Activated CD8-positive, alpha-beta memory T cell treated with anti-CD3 and anti-CD28 coated beads, Interleukin-2, amount 10 ng/mL, durations not matched to agents 7 days and 5 days (primary cell): ENCODE measurements around the gene IRF2. TPM values are rescaled to one million over a fixed set of nuclear protein-coding genes. Genes with fewer than 3 reads are reported as not detected.
A peak's percentile ranks its signal among the peaks of the same experiment; 100 is the strongest.

Experiments used
- ATAC-seq: fragments of 150-1000 bp; cut with Tn5 transposase; one replicate; pipeline ENCODE4 v1.10.0; 2021; ENCODE audit warnings: moderate library complexity
- CTCF ChIA-PET: fragments of 350-600 bp; sonication (Branson Sonifier 250); formaldehyde crosslinking; loops from one replicate; lab custom pipeline; 2021; ENCODE audit warnings: antibody characterized with exemption; lab: Charles Lee
- DNase-seq: peaks from one replicate; pipeline ENCODE4 v3.0.0-alpha.2; 2020
- H3K27ac Mint-ChIP-seq: one replicate; pipeline ENCODE4 v1.8.0; 2021; ENCODE audit warnings: mild to moderate bottlenecking, mixed read lengths
- H3K27me3 Mint-ChIP-seq: one replicate; pipeline ENCODE4 v1.8.0; 2021; ENCODE audit warnings: mixed read lengths
- H3K36me3 Mint-ChIP-seq: one replicate; pipeline ENCODE4 v1.8.0; 2021; ENCODE audit warnings: mild to moderate bottlenecking, mixed read lengths
- H3K4me1 Mint-ChIP-seq: one replicate; pipeline ENCODE4 v1.8.0; 2021; ENCODE audit warnings: mixed read lengths
- H3K4me3 Mint-ChIP-seq: one replicate; pipeline ENCODE4 v1.8.0; 2021; ENCODE audit warnings: mild to moderate bottlenecking, moderate library complexity, mixed read lengths
- H3K9me3 Mint-ChIP-seq: one replicate; pipeline ENCODE4 v1.8.0; 2022; ENCODE audit warnings: low read depth, mixed read lengths
- total RNA-seq, 2 experiments: library from RNA; stranded (reverse); gene quantifications; one replicate each; pipeline ENCODE4 v1.2.3, GENCODE V29; 2021

Gene IRF2
- total RNA-seq, 2 experiments from 2014 or later = 81.6 to 112 TPM

DNA sequence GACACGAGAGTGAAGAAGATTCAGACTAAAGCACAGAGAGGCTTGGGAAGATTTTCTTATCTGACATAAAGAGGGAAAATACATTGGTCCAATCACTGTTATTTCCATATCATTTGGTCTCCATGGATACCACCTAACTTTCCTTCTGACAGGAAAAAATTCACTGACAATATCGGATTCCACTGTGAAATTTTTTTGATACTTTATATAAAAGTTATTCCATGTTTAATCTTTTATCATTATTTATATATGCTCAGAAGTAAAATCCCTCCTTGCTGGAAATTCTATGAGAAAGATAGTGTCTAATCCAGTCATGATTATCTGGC, 3.6 kb downstream of the IRF2 start:
- no peak overlapping the region for H3K27ac Mint-ChIP-seq
- H3K4me3 Mint-ChIP-seq = no peak overlapping the region
- peaks cover 48% of the 10 kb centered on the region for H3K4me1 Mint-ChIP-seq
- CTCF ChIA-PET = no interaction called here
- peaks cover 46% of the 10 kb centered on the region for H3K36me3 Mint-ChIP-seq
- H3K27me3 Mint-ChIP-seq = no peaks in the 10 kb centered on the region
- ATAC-seq (no peak), DNase-seq (no peak)
- no peaks in the 10 kb centered on the region for H3K9me3 Mint-ChIP-seq

DNA sequence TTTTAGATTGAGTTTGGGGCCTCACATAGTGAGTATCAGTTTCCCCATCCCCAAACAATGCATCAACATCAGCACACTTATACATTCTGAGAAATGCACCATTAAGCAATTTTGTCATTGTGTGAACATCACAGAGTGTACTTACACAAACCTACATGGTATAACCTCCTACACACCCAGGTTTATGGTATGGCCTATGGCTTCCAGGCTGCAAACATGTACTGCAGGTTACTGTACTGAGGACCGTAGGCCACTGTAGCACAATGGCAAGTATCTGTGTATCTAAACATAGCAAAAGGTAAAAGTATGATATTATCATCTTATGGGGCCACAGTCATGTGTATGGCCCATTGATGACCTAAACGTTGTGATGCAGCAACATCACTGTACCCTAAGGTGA, 7.7 kb downstream of the IRF2 start:
- H3K36me3 Mint-ChIP-seq = peaks cover 44% of the 10 kb centered on the region
- no peak overlapping the region for H3K27ac Mint-ChIP-seq
- H3K4me3 Mint-ChIP-seq = no peak overlapping the region
- no peak for ATAC-seq
- H3K4me1 Mint-ChIP-seq = peaks cover 51% of the 10 kb centered on the region
- no peaks in the 10 kb centered on the region for H3K27me3 Mint-ChIP-seq
- CTCF ChIA-PET = no interaction called here
- no peaks in the 10 kb centered on the region for H3K9me3 Mint-ChIP-seq
- DNase-seq = no peak

DNA sequence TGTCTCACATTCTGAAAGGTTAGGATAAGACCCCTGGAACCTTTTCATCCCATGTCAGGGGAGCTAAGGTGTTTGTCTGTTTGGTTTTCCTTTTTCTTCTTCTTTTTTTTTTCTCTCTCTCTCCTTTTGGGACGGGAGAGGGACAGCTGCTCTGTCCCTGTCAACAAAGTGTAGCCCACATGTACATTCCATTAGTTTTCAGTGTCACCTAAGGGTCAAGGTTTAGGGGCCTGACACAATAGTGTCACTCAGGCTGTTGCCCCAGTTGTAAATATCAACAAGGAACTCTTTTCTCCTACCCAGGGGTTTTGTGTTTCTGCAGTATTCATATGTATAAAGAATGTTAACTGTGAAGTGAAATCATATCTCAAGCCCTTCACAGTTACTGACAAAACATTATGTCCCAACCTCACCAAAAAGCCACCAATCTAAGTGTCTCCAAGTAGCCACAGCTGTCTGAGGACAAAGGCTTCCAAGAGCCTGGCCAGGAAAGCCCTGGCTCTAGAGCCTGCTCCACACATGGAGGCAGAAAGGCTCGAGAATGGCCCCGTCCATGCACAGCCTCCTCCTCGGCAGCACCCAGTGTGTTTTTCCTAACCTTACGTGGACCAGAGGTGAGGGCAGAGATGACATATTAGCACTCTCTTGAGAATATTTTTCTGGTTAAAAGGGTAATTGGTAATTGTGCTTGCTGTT, 9.4 kb downstream of the IRF2 start:
- Mint-ChIP-seq H3K27me3 (no peaks in the 10 kb centered on the region), H3K4me1 (peaks cover 56% of the 10 kb centered on the region), H3K4me3 (no peak overlapping the region), H3K9me3 (no peaks in the 10 kb centered on the region), H3K27ac (no peak overlapping the region), H3K36me3 (peaks cover 45% of the 10 kb centered on the region)
- DNase-seq (no peak), ATAC-seq (no peak)
- CTCF ChIA-PET = no interaction called here

DNA sequence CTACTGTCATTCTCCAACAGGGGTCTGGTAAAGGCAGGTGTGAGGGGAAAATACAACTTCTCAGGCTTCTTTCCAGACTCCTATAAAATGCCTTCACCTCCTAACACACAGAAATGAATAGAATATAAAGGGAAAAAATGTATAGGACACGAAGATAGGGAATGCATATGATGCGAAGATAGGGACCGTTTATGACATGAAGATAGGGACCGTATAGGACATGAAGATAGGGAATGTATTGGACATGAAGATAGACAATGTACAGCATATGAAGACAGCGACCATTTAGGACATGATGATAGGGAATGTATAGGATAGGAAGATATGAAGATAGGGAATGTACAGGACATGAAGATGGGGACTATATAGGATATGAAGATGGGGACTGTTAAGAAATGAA, 10.5 kb downstream of the IRF2 start:
- CTCF ChIA-PET = no interaction called here
- no peak for ATAC-seq
- no peak overlapping the region for H3K27ac Mint-ChIP-seq
- H3K4me1 Mint-ChIP-seq = peaks cover 60% of the 10 kb centered on the region
- no peaks in the 10 kb centered on the region for H3K9me3 Mint-ChIP-seq
- H3K4me3 Mint-ChIP-seq = no peak overlapping the region
- no peaks in the 10 kb centered on the region for H3K27me3 Mint-ChIP-seq
- H3K36me3 Mint-ChIP-seq = peaks cover 46% of the 10 kb centered on the region
- no peak for DNase-seq

DNA sequence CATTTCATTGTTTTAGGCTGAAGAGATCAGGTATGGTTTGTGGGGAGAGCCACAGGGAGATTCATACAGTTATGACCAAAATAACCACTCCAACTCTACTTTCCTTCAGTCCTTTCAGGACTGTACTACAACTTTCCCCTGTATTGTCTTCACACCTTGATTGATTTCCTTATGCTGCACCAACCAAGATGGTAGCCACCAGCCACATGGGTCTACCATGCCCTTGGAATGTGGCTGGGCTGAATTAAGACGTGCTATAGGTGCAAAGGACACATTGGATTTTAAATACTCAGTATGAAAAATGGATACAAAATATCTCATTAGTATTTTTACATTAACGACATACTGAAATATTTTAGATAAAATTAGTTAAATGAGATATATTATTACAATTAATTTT, 11.2 kb downstream of the IRF2 start:
- H3K27ac Mint-ChIP-seq = no peak overlapping the region
- no peaks in the 10 kb centered on the region for H3K9me3 Mint-ChIP-seq
- CTCF ChIA-PET = interaction anchor here (1.2 kb wide), 1 partner anchor 184 kb away, joined by 3 read pairs; no protein-coding TSS in a partner anchor
- DNase-seq = no peak
- peaks cover 49% of the 10 kb centered on the region for H3K36me3 Mint-ChIP-seq
- ATAC-seq = no peak
- no peaks in the 10 kb centered on the region for H3K27me3 Mint-ChIP-seq
- no peak overlapping the region for H3K4me3 Mint-ChIP-seq
- H3K4me1 Mint-ChIP-seq = peaks cover 62% of the 10 kb centered on the region

DNA sequence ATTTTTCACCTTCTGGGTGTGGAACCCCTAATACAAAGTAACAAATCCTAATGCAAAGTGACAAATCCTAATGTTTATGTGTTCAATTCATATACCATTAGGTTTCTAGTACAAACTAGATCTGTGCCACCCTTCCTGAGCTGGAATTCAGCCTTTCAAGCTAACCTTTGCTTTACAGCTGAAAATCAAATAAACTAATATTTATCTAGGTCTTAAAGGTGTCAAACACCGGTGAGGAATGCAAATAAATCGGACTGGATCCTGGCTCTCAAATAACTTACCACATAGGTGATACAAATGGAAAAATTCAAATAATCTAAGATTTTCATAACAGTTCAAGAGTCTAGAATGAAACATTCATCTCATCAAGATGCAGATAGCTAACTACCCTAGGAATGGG, 11.6 kb downstream of the IRF2 start:
- no peak for DNase-seq
- ATAC-seq = no peak
- Mint-ChIP-seq H3K4me3 (no peak overlapping the region), H3K9me3 (no peaks in the 10 kb centered on the region), H3K27me3 (no peaks in the 10 kb centered on the region), H3K4me1 (peaks cover 63% of the 10 kb centered on the region), H3K27ac (no peak overlapping the region), H3K36me3 (peaks cover 50% of the 10 kb centered on the region)
- CTCF ChIA-PET = interaction anchor here (1.1 to 1.2 kb wide), 4 partner anchors 9 to 194 kb away, joined by 3 to 4 read pairs (median 4); no protein-coding TSS in a partner anchor

DNA sequence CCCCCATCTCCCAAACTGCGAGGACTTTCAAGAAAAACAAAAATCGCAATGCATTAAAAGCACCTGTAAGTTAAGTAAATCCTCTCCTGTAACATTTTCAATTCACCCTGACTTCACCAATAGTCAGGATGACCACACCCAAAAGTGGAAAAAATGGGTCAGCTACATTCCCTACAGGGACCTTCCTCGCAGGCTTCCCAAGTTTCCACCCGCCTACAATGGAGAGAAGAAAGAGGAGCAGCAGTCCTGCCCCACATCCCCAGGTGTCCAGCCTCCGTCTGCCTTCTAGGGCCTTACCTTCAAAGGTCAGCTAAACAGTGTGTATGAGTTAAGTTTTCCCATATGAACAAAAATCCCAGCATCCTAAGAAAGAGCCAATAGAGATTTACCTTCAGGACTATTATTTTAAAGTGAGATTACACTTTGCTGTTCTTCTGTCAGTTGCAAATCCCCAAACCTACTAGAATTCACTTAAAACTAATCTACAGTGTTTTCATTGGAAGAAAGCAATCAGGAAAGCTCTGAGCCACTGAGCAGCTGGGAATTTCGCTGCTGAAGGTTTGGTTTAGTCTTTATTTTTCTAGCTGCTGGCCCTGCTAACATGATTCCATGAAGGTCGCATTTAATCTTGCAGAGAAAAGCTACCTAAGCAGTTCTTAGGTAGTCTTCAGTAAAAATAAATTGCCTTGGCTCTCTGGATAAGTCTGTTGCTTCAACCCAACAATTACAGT, 12.5 kb downstream of the IRF2 start:
- DNase-seq (no peak), ATAC-seq (no peak)
- Mint-ChIP-seq H3K4me3 (no peak overlapping the region), H3K36me3 (peaks cover 45% of the 10 kb centered on the region), H3K4me1 (peaks cover 60% of the 10 kb centered on the region), H3K27ac (peak overlapping the region; percentile 38), H3K27me3 (no peaks in the 10 kb centered on the region), H3K9me3 (no peaks in the 10 kb centered on the region)
- CTCF ChIA-PET = interaction anchor here (1.1 to 1.2 kb wide), 4 partner anchors 8 to 193 kb away, joined by 3 to 4 read pairs (median 4); no protein-coding TSS in a partner anchor

DNA sequence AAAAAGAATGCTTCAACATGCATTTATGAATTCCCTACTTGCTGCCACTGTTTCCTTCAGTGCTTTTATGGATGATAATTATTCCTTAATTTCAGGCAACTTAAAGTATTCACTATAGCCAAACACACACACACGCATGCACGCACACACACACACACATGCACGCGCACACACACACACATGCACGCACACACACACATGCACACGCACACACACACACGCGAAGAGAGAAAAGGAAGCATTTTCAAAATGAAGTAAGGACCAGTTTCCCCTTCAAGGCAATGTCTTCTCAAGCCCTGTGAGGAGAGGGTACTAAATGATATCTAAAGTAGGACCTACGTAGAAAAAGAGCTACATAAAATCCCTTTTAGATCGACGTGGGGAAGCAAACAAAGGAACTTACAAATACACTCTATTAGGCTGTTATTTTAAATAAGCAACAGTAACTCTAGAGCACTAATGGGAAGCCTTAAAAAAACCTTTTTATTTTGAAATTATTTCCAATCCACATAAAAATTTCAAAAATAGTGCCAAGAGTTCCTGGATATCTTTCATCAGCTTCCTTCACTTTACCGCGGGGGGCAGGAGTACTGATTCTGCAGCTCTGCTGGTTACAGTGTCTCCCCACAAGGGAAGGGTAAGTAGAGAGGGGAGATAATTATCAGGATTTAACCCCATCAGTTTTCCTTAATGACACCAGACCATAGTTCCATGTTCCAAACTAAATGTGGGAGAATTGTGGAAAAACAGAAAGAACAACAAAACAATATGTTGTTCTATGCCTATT, 13.7 kb downstream of the IRF2 start:
- ATAC-seq (no peak), DNase-seq (no peak)
- no peak overlapping the region for H3K27ac Mint-ChIP-seq
- peaks cover 43% of the 10 kb centered on the region for H3K36me3 Mint-ChIP-seq
- CTCF ChIA-PET = no interaction called here
- peaks cover 60% of the 10 kb centered on the region for H3K4me1 Mint-ChIP-seq
- no peaks in the 10 kb centered on the region for H3K27me3 Mint-ChIP-seq
- no peak overlapping the region for H3K4me3 Mint-ChIP-seq
- H3K9me3 Mint-ChIP-seq = no peaks in the 10 kb centered on the region

DNA sequence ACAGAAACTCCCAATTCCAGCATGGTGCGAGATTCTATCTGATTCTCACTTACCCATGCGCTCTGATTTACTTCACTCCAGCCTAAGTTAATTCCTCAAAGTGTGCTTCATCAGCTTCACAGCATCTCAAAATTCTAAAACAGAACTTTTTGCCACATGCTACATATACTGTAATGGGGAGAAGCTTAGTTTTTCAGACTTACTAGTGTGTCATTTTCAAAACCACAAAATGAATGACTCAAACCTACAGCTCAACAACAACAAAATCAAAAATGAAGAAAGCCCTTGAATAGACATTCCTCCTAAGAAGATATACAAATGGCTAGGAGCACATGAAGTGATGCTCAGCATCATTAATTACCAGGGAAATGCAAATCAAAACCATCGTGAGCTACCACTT, 14.9 kb downstream of the IRF2 start:
- Mint-ChIP-seq H3K27ac (peak overlapping the region; percentile 74), H3K36me3 (peaks cover 38% of the 10 kb centered on the region), H3K4me3 (no peak overlapping the region), H3K4me1 (peaks cover 70% of the 10 kb centered on the region), H3K27me3 (no peaks in the 10 kb centered on the region), H3K9me3 (no peaks in the 10 kb centered on the region)
- CTCF ChIA-PET = interaction anchor here (0.9 to 1.4 kb wide), 7 partner anchors 11 to 195 kb away, joined by 3 to 6 read pairs (median 4); partner anchors contain the start of gene IRF2
- DNase-seq (no peak), ATAC-seq (peak; percentile 86)

DNA sequence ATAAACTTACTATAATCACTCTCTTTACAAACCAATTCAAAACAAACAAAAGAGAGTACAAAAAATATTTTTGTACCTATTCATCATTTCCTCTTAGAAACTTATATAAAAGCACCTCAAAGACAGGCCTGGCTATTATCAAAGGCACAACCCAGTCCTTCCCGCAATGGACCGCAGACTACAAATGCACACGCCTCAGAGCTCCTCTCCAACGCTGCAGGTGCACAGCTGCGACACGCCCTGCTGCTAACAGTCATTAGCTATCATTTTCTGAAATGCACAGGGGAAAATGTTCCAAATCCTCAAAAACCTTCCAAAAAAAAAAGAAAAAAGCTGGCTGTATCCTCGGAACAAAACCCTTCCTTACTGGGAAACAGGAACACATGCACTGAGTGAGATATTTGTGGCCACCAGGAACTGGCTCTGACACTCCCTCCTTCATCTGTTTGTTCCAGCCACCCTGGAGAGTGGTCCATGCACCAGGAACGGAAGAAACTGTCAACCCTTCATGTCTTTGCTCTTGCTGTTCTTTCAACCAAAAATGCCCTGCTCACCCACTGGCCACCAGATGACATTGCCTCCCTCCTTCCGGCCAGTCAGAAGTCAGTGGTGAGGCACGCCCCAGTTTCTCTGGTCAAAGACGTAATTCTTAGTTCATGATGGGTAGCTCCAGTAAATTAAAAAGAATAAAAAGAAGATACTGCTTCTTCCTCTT, 16.7 kb downstream of the IRF2 start:
- ATAC-seq (no peak), DNase-seq (no peak)
- Mint-ChIP-seq H3K27me3 (no peaks in the 10 kb centered on the region), H3K9me3 (no peaks in the 10 kb centered on the region), H3K36me3 (peaks cover 36% of the 10 kb centered on the region), H3K27ac (no peak overlapping the region), H3K4me1 (peaks cover 76% of the 10 kb centered on the region), H3K4me3 (no peak overlapping the region)
- CTCF ChIA-PET = interaction anchor here (0.7 kb wide), 1 partner anchor 37 kb away, joined by 3 read pairs; no protein-coding TSS in a partner anchor

DNA sequence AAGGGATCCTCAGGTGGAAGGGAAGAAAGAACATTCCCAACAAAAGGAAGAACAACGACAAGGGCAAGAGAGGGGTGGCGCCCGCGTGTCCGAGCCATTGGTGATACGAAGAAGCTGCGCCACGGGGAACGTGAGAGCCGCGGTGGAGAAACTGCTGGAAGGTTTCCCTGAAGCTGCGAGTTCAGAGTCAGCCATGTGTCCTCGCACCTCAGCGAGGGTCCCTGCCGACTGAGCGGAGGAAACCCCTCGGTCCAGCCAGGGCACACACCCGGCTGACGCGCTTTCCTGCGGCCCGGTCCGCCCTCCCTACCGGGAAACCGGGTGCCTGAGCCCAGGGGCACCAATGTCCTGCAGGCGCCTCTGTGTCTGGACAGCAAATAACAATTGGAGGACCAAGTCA, 18.0 kb downstream of the IRF2 start:
- DNase-seq (no peak), ATAC-seq (no peak)
- H3K36me3 Mint-ChIP-seq = peaks cover 36% of the 10 kb centered on the region
- peaks cover 73% of the 10 kb centered on the region for H3K4me1 Mint-ChIP-seq
- H3K27me3 Mint-ChIP-seq = no peaks in the 10 kb centered on the region
- no peak overlapping the region for H3K27ac Mint-ChIP-seq
- no peaks in the 10 kb centered on the region for H3K9me3 Mint-ChIP-seq
- CTCF ChIA-PET = no interaction called here
- H3K4me3 Mint-ChIP-seq = no peak overlapping the region

DNA sequence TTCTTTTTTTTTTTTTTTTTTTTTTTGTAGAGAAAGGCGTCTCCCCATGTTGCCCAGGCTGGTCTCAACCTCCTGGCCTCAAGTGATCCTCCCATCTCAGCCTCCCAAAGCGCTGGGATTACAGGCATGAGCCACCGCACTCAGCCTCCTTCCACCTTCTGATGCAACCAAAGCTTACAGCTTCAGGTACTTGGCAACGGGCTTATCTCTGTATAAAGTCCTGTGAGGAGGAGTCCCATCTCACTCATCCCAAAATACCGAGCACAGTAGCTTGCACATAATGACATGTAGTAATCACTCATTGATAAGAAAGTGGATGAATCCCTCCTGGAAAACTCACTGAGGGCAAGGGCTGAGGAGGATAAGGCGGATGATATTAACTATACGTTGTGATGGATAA, 19.1 kb downstream of the IRF2 start:
- ATAC-seq = no peak
- no peaks in the 10 kb centered on the region for H3K9me3 Mint-ChIP-seq
- H3K4me1 Mint-ChIP-seq = peaks cover 67% of the 10 kb centered on the region
- no peaks in the 10 kb centered on the region for H3K27me3 Mint-ChIP-seq
- no peak overlapping the region for H3K27ac Mint-ChIP-seq
- peaks cover 35% of the 10 kb centered on the region for H3K36me3 Mint-ChIP-seq
- CTCF ChIA-PET = no interaction called here
- DNase-seq = no peak
- no peak overlapping the region for H3K4me3 Mint-ChIP-seq
